MG63 (cell line): ENCODE data around the gene NUDT3. TPM values are rescaled to one million over a fixed set of nuclear protein-coding genes. Genes with fewer than 3 reads are reported as not detected.
"Not testable (repeated sequence)": the region's sequence is repeated elsewhere in the genome, so short reads cannot be mapped to it uniquely, and the experiment has no call there.

ENCODE experiments used
- DNase-seq: peaks from one replicate; pipeline ENCODE4 v3.0.0-alpha.2; 2020
- H3K27me3 ChIP-seq: fragments of 250-450 bp; sonication (Bioruptor Pico); 2 replicates; pipeline ENCODE4 v1.5.1; 2020; ENCODE audit warnings: mild to moderate bottlenecking, moderate library complexity
- H3K36me3 ChIP-seq: fragments of 250-450 bp; sonication (Bioruptor Pico); 2 replicates; pipeline ENCODE4 v1.5.1; 2020; ENCODE audit warnings: mild to moderate bottlenecking, moderate library complexity
- H3K4me3 ChIP-seq: fragments of 250-450 bp; sonication (Bioruptor Pico); 2 replicates; pipeline ENCODE4 v1.5.1; 2020; ENCODE audit warnings: mild to moderate bottlenecking, moderate library complexity
- H3K9me3 ChIP-seq: fragments of 250-450 bp; sonication (Bioruptor Pico); 2 replicates; pipeline ENCODE4 v1.5.1; 2020; ENCODE audit warnings: mild to moderate bottlenecking, moderate library complexity
- total RNA-seq: library from RNA; depleted of rRNA; stranded (reverse); fragments of >200 nt; shearing (Covaris generic); gene quantifications from 2 replicates; pipeline ENCODE4 v1.2.3, GENCODE V29; 2014; ENCODE audit warnings: low replicate concordance

NUDT3 gene
- total RNA-seq, 1 experiment from 2014 or later: 2.6 TPM

DNA sequence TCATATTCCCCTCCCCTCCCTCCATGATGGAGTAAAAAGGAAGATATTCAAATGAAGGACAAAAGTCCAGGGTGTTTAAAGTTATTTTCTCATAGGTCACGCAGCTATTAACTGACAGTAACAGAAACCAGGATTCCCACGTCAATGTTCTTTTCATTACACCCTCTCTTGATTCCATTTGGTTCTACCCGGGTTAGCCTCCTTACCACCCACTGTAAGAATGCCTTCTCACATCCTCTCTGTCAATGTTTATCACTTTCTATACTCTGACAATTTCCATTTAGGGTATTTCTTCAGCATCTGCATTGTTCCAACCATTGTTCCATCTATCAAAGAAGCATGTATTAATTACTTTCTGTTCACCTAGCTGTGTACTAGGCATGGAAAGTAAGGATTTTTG is 52.1 kb downstream of the NUDT3 start:
- Histone ChIP-seq H3K4me3 (no peak overlapping the region), H3K36me3 (peaks cover 6% of the 10 kb centered on the region), H3K9me3 (no peaks in the 10 kb centered on the region), H3K27me3 (no peaks in the 10 kb centered on the region)
- DNase-seq: no peak

- Histone ChIP-seq H3K9me3 (no peaks in the 10 kb centered on the region), H3K4me3 (no peak overlapping the region), H3K36me3 (peaks cover 6% of the 10 kb centered on the region), H3K27me3 (no peaks in the 10 kb centered on the region)
- no peak for DNase-seq
Observed at GRCh38 chr6:34339971-34340370, 52.5 kb downstream of the NUDT3 start.

GRCh38 chr6:34339432-34339831 is 53.0 kb downstream of the NUDT3 start:
- no peak for DNase-seq
- H3K27me3 ChIP-seq: no peaks in the 10 kb centered on the region
- no peak overlapping the region for H3K4me3 ChIP-seq
- peaks cover 6% of the 10 kb centered on the region for H3K36me3 ChIP-seq
- no peaks in the 10 kb centered on the region for H3K9me3 ChIP-seq

DNA sequence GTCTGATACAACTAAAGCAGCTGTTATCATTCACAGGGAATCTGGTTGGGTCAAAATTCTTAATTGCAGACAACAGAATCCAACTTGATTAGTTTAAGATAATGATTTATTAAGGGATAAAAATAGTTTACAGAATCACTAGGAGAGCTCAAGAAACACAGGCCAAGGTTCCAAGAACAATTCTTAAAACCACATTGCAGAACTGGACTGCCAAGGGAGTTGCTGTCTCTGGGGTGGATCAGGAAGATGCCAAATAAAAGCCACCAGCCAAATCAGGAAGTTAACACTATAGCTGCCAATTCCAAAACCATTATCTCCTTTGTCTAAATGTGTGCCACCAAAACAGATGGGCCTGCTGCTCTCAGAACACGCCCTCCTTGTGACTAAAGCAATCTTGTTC is 53.7 kb downstream of the NUDT3 start:
- H3K4me3 ChIP-seq: no peak overlapping the region
- no peak for DNase-seq
- H3K9me3 ChIP-seq: no peaks in the 10 kb centered on the region
- no peaks in the 10 kb centered on the region for H3K27me3 ChIP-seq
- H3K36me3 ChIP-seq: peaks cover 6% of the 10 kb centered on the region

DNA sequence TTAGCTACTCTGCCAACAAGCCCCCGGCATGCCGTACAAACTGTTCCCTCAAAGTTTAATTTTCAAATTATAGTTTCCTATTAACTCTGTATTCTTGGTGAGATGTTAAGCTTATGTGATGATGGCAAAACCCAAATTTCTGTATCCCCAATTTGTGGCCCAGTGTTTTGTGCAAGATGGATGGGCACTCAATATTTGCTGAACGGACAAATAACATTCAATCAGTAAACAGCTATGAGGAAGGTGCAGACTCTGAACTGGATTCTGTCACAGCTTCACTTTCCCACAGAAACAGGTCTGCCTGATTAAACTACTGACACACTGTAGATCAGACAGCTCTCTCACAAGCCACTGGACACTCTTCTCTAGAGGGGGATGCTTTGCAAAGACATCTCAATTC is 54.1 kb downstream of the NUDT3 start:
- Histone ChIP-seq H3K4me3 (no peak overlapping the region), H3K27me3 (no peaks in the 10 kb centered on the region), H3K36me3 (peaks cover 6% of the 10 kb centered on the region), H3K9me3 (no peaks in the 10 kb centered on the region)
- no peak for DNase-seq

DNA sequence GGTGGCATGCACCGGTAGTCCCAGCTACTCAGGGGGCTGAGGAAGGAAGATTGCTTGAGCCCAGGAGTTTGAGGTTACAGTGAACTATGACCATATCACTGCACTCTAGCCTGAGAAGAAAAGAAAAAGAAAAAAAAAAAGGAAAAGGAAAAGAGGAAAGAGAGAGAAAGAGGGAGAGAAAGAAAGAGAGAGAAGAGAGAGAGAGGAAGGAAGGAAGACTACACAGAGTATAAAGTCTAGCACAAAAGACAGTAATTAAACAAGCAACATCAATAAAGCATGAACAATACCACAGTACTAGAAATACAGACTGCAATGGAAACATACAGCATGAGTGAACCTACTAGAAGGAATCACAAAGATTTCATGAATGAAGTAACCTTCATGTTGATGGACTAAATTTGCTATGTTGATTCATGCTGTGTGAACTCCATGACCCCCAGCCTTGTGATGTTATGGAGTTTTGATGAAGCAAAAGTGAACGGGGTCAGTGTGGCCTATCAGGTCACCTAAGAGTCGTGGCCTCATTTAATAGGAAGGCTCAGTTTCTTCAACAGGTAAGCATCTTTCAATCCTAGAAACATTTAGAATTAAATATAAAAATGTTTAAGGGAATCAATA is 57.6 kb downstream of the NUDT3 start:
- Histone ChIP-seq H3K9me3 (no peaks in the 10 kb centered on the region), H3K36me3 (peaks cover 6% of the 10 kb centered on the region), H3K4me3 (no peak overlapping the region), H3K27me3 (no peaks in the 10 kb centered on the region)
- DNase-seq: no peak

DNA sequence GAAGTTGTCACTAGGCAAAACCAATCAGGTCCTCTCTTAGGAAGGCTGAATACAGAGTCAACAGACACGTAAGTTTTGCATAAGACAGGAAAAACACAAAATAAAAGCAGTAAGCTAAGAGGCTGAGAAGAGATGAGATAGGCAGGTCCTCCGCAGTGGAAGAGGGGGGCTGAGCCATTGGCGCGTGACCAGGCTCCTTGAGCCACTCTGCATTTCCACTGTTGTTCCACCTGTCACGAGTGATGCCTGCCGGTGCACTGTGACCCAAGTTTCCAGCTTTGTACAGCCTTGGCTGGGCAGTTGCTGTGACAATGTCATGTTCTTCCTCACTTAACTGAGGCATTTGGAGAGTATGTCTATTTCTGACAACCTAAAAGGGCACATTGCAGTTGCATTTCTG is 58.6 kb downstream of the NUDT3 start:
- no peaks in the 10 kb centered on the region for H3K9me3 ChIP-seq
- no peaks in the 10 kb centered on the region for H3K27me3 ChIP-seq
- no peak overlapping the region for H3K4me3 ChIP-seq
- H3K36me3 ChIP-seq: peaks cover 7% of the 10 kb centered on the region
- no peak for DNase-seq

DNA sequence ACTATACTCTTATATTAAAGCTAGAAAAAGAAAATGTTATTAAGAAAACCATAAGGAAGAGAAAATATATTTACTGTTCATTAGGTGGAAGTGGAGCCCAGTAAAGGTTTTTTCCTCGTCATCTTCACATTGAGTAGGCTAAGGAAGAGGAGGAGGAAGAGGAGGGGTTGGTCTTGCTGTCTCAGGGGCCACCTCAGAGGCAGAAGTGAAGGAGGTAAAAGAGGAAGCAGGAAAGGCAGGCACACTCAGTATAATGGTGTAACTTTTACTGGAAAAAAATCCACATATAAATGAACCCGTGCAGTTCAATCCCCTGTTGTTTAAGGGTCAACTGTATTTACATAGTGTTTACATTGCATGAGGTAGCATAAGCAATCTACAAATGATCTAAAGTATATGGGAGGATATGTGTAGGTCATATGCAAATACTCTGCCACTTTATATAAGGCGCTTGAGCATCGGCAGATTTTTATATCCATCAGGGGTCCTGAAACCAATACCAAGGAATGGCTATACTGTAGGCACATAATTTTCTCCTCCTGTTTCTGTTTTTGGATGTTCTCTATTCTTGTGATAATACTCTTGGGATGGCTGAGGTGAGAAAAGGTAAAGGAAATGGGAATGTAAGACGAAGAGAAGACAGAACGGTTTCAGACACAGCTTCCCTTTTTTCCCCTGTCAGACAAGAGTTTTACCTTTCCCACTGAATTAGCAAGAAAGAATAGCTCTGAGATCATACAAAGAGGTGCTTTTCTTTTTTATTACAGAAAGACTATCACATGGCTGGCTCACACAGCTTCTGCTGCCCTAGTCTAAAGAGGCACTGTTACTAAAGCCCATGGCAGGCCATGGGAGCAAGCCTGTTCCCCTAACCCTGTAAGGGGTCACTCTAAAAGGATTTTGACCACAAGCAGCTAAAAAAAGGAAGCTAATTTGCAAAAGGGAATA is 59.9 kb downstream of the NUDT3 start:
- no peak for DNase-seq
- Histone ChIP-seq H3K9me3 (no peaks in the 10 kb centered on the region), H3K27me3 (no peaks in the 10 kb centered on the region), H3K36me3 (peaks cover 7% of the 10 kb centered on the region), H3K4me3 (no peak overlapping the region)

DNA sequence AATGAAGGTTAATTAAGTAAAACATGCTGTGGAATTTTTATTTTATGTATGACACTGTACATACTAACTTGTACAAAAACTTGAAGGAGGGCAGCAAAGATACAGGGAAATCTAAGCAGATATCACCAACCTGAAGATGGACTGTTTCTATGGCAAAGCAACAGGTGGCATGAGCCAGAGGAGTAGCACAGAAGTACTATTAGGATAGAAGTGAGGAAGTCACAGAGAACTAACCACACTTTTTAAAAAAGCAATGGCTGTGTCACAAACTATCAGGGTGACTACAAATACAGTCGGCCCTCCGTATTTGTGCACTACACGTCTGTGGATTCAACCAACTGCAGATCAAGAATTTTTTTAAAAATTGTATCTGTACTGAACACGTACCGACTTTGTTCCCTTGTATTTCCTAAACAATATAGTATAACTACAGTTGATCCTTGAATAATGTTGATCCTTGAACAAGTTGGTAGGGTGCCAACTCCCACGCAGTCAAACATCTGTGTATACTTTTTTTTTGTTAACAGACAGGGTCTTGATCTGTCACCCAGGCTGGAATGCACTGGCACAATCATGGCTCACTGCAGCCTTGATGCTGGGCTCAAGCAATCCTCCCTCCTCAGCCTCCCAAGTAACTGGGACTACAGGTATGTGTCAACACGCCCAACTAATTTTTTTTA is 61.0 kb downstream of the NUDT3 start:
- no peaks in the 10 kb centered on the region for H3K27me3 ChIP-seq
- no peaks in the 10 kb centered on the region for H3K9me3 ChIP-seq
- peaks cover 7% of the 10 kb centered on the region for H3K36me3 ChIP-seq
- DNase-seq: no peak
- H3K4me3 ChIP-seq: no peak overlapping the region

- not testable (repeated sequence) for H3K36me3 ChIP-seq, H3K4me3 ChIP-seq, H3K9me3 ChIP-seq, H3K27me3 ChIP-seq, DNase-seq
Observed at GRCh38 chr6:34329814-34330213, 62.7 kb downstream of the NUDT3 start.

DNA sequence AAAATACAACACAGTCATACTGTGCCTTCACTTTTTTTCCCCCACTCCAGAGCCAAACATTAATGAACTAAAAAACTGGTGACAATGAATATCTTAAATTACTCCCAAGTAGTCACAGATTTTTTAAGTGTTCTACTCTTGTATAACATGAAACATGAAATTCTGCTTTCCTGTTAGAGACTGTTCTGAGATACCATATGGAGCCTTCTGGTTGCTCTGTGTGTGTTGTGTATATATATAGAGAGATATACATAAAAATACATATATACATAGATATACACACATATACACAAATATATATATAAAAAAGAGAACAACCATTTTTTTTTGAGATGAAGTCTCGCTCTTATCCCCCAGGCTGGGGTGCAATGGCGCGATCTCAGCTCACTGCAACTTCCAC is 63.5 kb downstream of the NUDT3 start:
- peaks cover 7% of the 10 kb centered on the region for H3K36me3 ChIP-seq
- H3K4me3 ChIP-seq: no peak overlapping the region
- H3K9me3 ChIP-seq: no peaks in the 10 kb centered on the region
- no peaks in the 10 kb centered on the region for H3K27me3 ChIP-seq
- DNase-seq: no peak

DNA sequence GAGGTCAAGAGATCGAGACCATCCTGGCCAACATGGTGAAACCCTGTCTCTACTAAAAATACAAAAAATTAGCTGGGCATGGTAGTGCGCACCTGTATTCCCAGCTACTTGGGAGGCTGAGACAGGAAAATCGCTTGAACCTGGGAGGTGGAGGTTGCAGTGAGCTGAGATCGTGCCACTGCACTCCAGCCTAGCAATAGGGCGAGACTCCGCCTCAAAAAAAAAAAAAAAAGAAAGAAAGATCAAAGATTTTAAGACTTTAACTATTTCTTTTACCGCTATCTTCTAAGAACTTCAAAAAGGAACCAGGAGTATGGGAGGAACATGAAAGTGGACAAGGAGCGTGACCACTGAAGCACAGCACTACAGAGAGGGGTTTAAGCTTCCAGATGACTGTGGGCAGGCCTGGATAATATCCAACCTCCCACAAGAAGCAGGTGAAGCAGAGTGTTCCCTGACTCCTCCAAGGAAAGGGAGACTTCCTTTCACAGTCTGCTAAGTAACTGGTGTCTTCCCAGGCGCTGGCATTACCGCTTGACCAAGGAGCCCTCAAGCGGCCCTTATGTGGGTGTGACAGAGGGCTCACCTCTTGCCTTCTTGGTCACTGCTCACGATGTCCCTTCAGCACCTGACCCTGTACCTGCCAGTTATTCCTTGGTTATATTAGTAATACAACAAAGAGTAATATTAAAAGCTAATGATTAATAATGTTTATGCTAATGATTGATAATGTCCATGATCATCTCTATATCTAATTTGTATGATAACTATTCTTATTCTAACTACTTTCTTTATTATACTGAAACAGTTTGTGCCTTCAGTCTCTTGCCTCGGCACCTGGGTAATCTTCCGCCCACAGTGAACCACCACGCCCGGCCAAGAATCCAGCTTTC is 64.9 kb downstream of the NUDT3 start:
- H3K9me3 ChIP-seq, DNase-seq, H3K4me3 ChIP-seq, H3K27me3 ChIP-seq, H3K36me3 ChIP-seq: not testable (repeated sequence)

DNA sequence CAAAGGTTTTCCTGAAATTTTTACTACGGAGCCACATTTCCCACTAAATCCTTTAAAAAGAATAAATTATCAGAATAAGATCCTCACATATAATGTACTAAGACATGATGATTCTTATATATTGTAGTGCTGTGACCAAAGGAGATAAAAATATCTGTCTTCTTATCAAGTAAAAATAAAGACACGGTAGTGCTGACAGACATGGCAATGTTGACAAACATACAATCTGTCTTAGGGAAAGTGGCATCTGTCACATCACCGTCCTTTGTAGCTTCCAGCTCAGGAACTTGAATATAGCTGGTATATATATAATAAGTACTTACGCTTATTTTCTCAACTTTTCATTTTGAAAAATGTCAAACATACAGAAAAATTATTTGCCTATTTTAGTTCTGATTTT is 66.8 kb downstream of the NUDT3 start:
- H3K36me3 ChIP-seq: peaks cover 7% of the 10 kb centered on the region
- no peaks in the 10 kb centered on the region for H3K27me3 ChIP-seq
- H3K4me3 ChIP-seq: no peak overlapping the region
- H3K9me3 ChIP-seq: no peaks in the 10 kb centered on the region
- no peak for DNase-seq

- Histone ChIP-seq H3K9me3 (no peaks in the 10 kb centered on the region), H3K36me3 (peaks cover 1% of the 10 kb centered on the region), H3K27me3 (no peaks in the 10 kb centered on the region), H3K4me3 (no peak overlapping the region)
- peak; percentile 39 for DNase-seq
Observed at GRCh38 chr6:34324738-34325444, 67.6 kb downstream of the NUDT3 start.

DNA sequence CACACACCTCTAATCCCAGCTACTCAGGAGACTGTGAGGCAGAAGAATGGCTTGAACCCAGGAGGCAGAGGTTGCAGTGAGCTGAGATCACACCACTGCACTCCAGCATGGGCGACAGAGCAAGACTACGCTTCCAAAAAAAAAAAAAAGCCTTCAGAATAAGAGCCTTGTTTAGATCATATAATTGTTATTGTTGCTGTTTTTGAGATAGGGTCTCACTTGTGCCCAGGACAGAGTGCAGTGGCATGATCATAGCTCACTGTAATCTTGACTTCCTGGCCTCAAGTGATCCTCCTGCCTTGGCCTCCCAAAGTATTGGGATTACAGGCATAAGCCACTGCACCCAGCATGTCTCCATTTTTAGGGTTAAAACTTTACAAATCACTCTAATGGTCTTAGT is 68.2 kb downstream of the NUDT3 start:
- not testable (repeated sequence) for H3K36me3 ChIP-seq, DNase-seq, H3K27me3 ChIP-seq, H3K9me3 ChIP-seq, H3K4me3 ChIP-seq

GRCh38 chr6:34323300-34323699 is 69.2 kb downstream of the NUDT3 start:
- no peak overlapping the region for H3K4me3 ChIP-seq
- no peaks in the 10 kb centered on the region for H3K27me3 ChIP-seq
- H3K36me3 ChIP-seq: no peaks in the 10 kb centered on the region; the same call in 1 of the 2 replicates
- DNase-seq: no peak
- no peaks in the 10 kb centered on the region for H3K9me3 ChIP-seq
